Panc1 (cell line): Measurements from ENCODE around the gene MYH14.
"Not testable (repeated sequence)": the region's sequence is repeated elsewhere in the genome, so short reads cannot be mapped to it uniquely, and the experiment has no call there.

Experiments used
- CTCF ChIP-seq: fragments of 450-650 bp; IDR thresholded peaks from 2 replicates; pipeline ENCODE4 v1.5.1; 2017; ENCODE audit warnings: mild to moderate bottlenecking
- POLR2AphosphoS5 ChIP-seq: IDR thresholded peaks from 2 replicates; pipeline ENCODE4 v1.6.1; 2012; ENCODE audit warnings: mild to moderate bottlenecking, low read depth, low read length, moderate library complexity

- TF ChIP-seq CTCF, POLR2AphosphoS5: not testable (repeated sequence)
Measured at GRCh38 chr19:50228153-50228552, 24.7 kb downstream of the MYH14 start.
